GM21723 (cell line): ENCODE results near the gene ACER3.
"Not testable (repeated sequence)": the region's sequence is repeated elsewhere in the genome, so short reads cannot be mapped to it uniquely, and the experiment has no call there.

Experiments used
- ATAC-seq: cut with Tn5 transposase; IDR thresholded peaks from one replicate; pipeline ENCODE4 v1.9.1; 2021; ENCODE audit warnings: mild to moderate bottlenecking, moderate library complexity; ENCODE audit not compliant: unreplicated experiment

Gene ACER3

DNA sequence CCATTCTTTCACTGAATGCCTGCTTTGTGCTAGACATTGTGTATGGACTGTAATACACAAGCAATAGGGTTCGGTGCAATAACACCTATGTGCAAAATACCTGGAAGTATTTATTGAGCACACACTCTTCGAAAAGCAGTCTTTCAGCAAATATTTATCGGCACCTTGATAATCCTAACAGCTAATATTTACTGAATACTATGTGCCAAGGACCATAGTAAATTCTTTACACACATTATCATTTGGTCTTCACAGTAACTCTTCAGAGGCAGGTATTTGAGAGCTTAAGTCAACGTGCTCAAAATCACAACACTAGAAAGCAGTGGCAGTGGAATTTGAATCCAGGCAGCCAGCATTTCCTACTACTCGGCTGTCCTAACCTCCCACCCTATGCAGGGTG lies 175.7 kb downstream of the ACER3 start:
- ATAC-seq = no peak

- ATAC-seq = no peak
Measured at GRCh38 chr11:77037057-77037456, 176.3 kb downstream of the ACER3 start.

DNA sequence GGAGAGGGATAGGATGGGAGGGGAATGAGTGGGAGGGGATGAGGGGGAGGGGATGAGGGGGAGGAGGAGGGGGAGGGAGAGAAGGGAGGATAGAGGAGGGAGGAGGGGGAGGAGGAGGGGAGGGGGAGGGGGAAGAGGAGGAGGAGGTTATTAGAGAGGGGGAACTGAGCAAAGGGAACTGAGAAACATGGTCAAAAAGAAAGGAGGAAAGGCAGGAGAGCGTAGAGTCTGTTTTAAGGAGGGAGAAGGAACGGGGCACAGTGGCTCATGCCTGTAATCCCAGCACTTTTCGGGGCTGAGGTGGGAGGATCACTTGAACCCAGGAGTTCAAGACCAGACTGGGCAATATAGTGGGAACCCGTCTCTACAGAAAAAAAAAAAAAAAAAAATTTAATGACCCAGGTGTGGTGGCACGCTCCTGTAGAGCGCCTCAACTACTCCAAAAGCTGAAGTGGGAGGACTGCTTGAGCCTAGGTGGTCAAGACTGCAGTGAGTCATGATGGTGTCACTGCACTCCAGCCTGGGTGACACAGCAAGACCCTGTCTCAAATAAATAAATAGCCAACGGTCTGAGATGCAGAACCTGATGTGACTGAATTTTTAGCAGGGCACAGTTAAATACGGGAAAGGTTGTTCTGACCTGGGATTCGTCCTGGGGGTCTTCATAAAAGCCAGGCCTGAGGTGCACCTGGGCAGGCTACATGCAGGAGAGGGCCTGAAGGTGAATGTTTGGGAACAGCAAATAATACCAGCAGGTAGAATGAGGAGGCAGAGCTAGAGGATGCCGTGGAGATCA lies 177.5 kb downstream of the ACER3 start:
- ATAC-seq = no peak

DNA sequence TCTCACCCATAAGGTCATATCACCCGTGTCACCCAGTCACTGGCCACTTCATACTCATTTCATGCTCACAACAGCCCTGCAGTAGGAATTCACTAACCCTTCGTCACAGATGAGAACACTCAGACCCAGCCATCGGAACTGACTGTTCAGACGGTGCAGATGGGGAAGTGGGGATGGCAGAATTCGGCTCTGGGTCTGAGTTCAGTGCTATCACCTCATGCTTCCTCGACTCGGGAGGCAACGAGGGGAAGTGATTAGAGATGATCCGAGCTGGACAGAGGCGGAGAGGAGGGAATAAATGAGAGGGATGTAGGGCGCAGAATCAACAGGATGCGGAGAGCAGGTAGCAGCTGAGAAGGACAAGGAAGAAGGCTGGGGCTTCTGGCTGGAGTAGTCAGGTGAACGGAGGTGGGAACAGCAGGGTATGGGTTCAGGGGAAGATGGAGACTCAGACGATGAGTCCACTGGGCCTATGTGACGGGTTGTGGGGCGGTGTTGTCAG lies 178.2 kb downstream of the ACER3 start:
- no peak for ATAC-seq

DNA sequence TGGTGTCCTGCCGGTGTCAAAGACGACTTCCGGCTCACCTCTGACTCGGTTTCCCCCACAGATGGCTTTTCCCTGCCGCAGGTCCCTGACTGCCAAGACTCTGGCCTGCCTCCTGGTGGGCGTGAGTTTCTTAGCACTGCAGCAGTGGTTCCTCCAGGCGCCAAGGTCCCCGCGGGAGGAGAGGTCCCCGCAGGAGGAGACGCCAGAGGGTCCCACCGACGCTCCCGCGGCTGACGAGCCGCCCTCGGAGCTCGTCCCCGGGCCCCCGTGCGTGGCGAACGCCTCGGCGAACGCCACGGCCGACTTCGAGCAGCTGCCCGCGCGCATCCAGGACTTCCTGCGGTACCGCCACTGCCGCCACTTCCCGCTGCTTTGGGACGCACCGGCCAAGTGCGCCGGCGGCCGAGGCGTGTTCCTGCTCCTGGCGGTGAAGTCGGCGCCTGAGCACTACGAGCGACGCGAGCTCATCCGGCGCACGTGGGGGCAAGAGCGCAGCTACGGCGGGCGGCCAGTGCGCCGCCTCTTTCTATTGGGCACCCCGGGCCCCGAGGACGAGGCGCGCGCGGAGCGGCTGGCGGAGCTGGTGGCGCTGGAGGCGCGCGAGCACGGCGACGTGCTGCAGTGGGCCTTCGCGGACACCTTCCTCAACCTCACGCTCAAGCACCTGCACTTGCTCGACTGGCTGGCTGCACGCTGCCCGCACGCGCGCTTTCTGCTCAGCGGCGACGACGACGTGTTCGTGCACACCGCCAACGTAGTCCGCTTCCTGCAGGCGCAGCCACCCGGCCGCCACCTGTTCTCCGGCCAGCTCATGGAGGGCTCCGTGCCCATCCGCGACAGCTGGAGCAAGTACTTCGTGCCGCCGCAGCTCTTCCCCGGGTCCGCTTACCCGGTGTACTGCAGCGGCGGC lies 179.0 kb downstream of the ACER3 start:
- no peak for ATAC-seq

- ATAC-seq = no peak
Measured at GRCh38 chr11:77040401-77040777, 179.7 kb downstream of the ACER3 start.

DNA sequence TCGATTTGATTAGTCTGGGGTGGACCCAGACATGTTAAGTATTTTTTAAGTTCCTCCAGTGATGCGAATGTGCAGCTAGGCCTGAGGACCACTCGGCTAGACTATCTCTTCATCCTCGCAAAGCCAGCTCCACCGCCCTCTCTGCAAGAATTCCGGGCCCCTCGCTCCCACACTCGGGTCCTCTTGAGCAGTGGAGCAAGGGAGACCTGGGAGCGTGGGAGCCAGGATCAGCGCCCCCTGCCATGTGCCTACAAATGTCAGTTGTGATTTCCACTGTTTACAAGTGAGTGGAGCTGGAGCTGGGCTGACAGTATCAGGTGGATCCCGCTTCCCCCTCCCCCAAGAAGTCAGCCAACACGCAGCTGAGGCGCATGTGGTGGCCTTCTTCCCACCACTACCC lies 180.2 kb downstream of the ACER3 start:
- ATAC-seq = no peak

- ATAC-seq = no peak
Measured at GRCh38 chr11:77042111-77042726, 181.5 kb downstream of the ACER3 start.

DNA sequence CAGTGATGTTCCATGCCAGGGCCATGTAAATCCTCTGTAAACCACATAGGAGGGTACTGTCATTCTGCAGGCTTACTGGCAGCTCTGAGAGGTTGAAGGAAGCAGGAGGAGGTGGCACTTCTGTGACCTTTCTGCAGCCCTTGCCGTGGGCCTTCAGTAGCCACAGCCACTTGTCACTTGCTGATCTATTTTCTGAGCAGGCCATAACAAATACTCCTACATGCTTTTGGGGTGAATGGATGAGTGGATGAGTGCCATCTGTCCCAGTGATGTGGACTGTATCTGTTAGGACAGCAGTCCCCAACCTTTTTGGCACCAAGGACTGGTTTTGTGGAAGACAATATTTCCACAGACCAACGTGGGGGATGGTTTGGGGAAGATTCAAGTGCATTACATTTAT lies 183.6 kb downstream of the ACER3 start:
- ATAC-seq = no peak

DNA sequence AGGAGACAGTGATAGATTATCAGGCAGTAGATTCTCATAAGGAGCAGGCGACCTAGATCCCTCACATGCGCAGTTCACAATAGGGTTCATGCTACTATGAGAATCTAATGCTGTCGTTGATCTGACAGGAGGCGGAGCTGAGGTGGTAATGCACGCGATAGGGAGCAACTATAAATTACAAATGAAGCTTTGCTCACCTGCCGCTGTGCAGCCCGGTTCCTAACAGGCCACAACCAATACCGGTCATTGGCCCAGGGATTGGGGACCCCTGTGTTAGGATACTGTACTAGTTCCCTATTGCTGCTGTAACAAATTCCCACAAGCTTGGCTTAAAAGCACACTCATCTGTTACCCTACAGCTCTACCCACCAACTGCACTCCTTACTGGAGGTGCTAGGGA lies 184.2 kb downstream of the ACER3 start:
- ATAC-seq = no peak

- ATAC-seq = no peak
Measured at GRCh38 chr11:77046060-77046501, 185.4 kb downstream of the ACER3 start.

- peak; percentile 82 for ATAC-seq
Measured at GRCh38 chr11:77047007-77047927, 186.5 kb downstream of the ACER3 start.

GRCh38 chr11:77047928-77048446 lies 187.3 kb downstream of the ACER3 start:
- not testable (repeated sequence) for ATAC-seq

DNA sequence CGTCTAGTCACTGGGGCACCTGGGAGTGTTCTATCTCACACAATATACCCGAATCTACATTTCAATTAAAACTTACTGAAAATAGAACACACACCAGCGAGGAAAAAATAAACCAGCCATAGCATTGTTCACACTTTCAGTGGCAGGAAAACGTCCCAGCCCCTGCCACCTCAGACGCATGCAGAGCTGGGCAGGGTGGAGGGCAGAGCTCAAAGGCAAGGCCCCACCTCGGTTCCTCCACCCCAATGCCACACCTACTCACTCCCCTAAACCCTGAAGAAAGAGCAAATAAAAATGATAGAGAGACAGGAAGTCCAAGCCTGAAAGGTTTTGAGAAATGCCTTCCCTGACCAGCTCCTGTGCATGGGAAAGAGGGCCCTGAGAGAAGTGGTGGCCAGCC lies 188.3 kb downstream of the ACER3 start:
- no peak for ATAC-seq

DNA sequence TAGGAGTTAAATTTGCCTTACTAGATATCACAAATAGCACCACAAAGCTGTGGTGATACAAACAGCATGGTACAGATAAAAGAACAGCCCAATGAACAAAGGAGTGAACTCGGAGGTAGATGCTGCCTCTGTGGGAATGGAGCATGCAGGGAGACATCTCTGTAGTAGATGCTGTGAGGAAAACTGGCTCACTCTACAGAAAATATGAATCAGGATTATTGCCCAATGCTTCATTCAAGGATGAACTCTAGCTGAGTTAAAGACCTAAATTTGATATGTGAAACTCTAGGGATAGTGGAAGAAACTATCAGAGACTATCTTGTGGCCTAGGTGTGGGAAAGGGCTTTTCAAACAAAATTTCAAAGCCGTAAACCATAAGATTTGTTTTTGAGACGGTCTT lies 190.8 kb downstream of the ACER3 start:
- no peak for ATAC-seq

- ATAC-seq = no peak
Measured at GRCh38 chr11:77052518-77052917, 191.8 kb downstream of the ACER3 start.

GRCh38 chr11:77053217-77054015 lies 192.7 kb downstream of the ACER3 start:
- no peak for ATAC-seq

DNA sequence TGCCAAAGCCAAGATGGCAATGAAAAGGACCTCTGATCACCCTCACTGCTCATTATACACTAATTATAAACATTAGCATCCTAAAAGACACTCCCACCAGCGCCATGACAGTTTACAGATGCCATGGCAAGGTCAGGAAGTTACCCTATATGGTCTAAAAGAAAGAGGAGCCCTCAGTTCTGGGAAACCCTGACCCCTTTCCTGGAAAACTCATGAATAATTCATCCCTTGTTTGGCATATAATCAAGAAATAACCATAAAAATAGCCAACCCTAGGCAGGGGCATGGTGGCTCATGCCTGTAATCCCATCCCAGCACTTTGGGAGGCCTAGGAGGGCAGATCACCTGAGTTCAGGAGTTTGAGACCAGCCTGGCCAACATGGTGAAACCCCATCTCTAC lies 193.4 kb downstream of the ACER3 start:
- no peak for ATAC-seq

DNA sequence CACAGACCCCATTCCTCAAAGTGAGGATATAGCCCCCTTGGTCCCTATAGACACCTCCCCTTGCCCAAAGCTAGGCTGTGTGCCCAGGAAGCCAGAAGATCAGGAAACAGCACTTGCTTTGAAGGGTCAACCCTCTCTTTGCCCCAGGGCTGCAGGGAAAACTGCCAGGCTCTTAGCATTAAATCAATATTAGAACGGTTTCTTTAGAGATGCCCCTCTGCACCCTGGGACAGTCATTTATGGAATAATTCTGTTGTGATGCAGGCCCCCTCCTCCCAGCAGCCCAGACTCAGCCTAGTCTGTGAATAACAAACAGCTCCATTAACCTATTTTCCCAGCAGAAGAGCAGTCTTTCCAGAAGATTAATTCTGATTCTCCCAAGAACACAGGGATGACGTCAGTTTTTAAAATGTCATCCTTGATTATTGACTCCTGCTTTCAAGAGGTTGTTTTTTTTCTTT lies 194.4 kb downstream of the ACER3 start:
- ATAC-seq = no peak
